Activated CD8-positive, alpha-beta memory T cell treated with anti-CD3 and anti-CD28 coated beads, Interleukin-2, amount 50 U/mL, for 1 hour (primary cell): Measurements from ENCODE around the gene CNDP2.
"Not testable (repeated sequence)": the region's sequence is repeated elsewhere in the genome, so short reads cannot be mapped to it uniquely, and the experiment has no call there.

ENCODE experiments used
- DNase-seq: peaks from one replicate; pipeline ENCODE4 v3.0.0-alpha.2; 2020; ENCODE audit errors: extremely low read depth

CNDP2 gene

DNA sequence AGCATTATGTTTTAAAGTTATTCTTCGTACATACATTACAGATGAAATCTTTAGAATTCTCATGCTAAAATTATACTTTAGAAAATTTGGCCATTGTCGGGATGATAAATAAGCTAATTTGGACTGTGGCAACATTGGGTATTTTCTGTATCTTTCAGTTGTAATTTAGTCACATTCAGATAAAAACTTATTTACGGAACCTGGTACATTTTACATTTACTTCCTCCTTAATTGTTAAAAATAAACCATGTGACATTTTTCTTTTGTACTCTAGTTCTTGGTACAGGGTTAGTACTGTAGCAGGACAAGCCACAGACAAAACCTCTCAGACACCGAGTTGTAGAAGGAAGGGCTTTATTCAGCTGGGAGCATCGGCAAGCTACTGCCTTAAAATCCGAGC, 4.2 kb downstream of the CNDP2 start:
- no peak for DNase-seq

DNA sequence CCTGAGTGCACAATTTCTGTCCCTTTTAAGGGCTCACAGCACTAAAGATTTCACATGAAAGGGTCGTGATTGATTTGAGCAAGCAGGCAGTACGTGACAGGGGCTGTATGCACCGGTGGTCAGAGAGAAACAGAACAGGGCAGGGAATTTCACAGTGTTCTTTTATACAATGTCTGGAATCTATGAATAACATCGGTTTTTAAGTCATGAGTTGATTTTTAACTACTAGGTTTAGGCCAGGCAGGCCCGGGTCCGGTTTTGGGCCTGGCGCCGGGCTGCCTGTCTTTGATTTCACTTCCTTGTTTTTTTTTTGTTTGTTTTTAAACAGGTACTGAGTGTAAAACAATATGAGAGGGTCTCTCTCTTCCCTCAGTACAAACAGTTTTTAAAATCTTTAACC, 4.6 kb downstream of the CNDP2 start:
- not testable (repeated sequence) for DNase-seq

DNA sequence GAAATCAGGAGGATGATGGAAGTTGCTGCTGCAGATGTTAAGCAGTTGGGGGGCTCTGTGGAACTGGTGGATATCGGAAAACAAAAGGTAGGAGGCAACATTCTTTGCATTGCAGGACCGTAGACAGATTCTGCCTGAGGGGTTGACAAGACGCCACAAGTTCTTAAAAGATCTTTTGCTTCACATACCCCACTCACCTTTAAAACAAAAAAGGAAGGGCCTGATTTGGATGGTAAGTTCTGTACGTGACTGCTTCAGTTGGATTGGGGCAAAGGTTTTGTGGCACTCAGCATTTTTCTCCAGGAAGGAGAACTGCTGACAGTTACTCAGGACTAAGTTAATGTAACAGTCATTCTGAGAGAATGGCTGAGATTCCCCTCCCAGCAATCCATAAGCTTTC, 5.2 kb downstream of the CNDP2 start:
- DNase-seq = no peak

DNA sequence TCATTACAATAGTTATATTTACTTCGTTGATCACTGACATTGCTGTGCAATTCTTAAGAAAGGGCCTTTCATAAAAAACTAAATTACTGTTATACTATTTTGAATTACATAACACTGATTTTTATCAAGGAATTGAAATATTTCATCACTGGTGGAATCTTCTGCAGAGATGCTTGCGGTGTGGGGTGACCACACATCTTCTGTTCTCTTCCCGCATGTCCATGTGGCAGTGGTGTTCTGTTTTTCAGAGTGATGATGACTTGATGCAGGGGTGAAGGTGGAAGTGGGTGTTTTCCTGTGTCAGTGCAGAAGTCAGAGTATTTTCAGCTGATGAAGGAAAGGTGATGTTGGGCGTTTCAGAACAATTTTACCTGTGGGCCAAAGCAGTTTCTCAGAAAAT, 7.0 kb downstream of the CNDP2 start:
- no peak for DNase-seq

DNA sequence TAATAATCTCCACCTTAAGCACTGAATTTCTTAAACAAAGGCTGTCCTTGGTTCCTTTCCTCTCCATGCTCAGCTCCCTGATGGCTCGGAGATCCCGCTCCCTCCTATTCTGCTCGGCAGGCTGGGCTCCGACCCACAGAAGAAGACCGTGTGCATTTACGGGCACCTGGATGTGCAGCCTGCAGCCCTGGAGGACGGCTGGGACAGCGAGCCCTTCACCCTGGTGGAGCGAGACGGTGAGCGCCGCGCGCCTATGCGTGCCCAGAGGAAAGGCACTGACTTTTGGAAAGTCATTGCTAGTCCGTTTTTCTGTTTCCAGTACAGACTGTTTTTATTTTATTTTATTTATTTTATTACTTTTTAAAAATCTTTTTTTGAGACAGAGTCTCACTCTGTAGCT, 9.6 kb downstream of the CNDP2 start:
- no peak for DNase-seq

DNA sequence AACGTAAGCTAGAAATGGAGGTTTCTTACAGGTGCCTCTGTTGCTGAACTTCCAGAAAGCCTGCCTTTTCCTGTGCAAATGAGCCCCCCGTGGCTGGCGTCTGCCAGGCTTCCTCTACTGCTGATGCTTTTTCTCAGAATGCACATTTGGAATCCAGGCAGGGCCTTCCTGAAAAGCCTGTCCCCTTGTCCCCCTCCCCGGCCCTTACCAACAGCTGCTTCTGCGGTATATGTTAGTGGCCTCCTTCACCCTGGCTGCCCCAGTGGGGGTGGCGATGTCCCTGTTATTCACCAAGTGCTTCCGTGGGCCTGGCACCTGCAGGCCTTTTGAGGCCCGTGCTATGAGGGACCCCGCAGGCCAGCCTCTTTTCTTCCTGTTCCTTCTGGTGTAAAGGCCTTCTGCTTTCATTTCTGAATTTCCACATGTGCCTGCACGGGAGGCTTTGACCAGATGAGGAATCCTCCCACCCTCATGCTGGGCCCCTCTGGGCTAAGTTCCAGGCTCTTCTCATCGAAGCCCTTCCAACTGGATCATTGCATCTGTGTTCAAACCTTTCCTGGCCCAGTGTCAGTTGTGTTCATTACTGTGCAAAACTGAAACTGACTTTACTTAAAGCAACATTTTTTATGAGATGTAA, 10.4 kb downstream of the CNDP2 start:
- no peak for DNase-seq

DNA sequence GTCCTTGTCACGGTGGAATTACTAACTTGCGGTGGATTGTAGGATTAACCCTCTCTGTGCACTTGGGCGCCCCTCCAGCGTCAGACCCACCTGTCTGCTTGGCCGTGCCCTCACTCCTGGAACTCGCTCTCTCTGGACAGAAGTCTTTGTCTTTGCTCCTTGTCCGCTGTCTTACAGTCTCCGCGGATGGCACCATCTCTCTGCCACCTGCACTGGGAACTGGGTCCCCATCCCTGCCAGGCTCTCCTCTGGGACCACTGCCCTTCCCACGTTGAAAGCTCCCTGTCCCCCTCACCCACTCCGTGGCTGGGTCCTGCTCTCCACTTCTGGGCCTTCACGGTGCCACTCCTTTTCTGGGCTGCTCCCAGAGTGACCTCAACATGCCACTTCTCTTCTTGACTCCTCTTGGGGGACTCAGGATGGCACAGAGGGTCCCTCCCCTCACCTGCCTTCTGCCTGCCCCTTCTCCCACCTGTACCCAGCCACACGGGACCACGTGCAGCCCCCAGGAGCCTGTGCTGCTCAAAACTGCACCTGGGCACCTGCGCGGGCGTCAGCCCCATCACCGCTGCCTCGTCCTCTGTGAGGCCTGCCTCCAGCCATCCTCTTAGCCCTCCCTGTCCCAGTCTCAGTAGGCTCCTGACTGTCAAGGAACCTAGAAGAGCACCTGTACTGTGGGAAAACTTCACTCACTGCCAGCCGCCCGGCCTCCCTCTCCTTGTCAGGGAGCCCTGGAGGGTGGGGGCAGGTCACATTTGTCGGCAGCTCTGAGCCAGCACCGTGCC, 11.1 kb downstream of the CNDP2 start:
- DNase-seq = no peak

DNA sequence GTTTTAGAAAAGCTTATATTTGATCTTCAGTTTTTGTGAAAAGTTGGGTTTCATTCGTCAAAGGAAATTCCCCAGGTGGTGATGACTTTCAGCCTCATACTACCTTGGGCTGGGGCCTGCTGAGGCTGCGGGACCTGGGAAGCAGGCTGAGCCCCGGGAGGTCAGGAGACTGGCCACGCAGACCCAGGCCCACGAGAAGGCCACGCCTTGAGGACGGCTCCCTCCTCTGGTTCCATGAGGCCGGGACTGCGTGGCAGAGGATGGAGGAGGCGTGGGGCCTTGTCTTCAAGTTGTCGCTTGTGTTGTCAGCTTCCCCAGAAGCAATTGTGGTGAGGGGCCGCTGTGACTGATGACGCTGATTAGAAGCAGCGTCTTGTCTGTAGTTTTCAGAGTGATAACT, 11.8 kb downstream of the CNDP2 start:
- no peak for DNase-seq

DNA sequence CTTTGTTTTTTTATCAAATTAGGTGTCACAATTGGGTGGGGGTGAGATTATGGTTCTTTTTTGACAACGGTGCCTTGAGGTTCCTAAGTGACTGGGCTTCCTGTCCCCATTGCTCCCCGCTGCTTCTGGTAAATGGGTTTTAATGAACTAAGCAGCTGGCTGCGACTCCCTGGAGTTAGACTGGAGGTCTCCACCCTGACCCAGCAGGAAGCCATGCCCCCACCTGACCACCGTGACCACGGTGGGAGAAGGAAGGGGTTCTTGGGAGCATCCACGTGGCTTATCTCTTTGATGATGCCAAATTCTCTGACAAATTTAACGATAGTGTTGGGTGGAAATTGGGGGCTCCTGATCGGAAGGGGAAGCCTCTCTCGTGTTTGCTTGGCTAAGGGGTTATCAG, 12.2 kb downstream of the CNDP2 start:
- no peak for DNase-seq

DNA sequence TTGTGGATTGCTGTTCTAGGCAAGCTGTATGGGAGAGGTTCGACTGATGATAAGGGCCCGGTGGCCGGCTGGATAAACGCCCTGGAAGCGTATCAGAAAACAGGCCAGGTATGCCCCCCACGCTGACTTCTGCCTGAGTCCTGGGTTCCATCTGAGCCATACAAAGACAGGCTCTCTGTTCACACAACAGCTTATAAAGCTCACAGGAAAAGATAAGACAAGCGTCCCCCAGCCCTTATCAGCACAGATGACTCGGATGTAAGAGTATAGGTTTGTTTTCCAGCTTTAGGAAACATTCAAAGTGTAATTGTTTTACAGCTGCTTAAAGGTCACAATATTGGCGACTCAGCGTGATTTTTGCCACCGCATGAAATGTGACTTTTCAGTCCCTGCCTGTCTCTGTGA, 12.7 kb downstream of the CNDP2 start:
- no peak for DNase-seq

DNA sequence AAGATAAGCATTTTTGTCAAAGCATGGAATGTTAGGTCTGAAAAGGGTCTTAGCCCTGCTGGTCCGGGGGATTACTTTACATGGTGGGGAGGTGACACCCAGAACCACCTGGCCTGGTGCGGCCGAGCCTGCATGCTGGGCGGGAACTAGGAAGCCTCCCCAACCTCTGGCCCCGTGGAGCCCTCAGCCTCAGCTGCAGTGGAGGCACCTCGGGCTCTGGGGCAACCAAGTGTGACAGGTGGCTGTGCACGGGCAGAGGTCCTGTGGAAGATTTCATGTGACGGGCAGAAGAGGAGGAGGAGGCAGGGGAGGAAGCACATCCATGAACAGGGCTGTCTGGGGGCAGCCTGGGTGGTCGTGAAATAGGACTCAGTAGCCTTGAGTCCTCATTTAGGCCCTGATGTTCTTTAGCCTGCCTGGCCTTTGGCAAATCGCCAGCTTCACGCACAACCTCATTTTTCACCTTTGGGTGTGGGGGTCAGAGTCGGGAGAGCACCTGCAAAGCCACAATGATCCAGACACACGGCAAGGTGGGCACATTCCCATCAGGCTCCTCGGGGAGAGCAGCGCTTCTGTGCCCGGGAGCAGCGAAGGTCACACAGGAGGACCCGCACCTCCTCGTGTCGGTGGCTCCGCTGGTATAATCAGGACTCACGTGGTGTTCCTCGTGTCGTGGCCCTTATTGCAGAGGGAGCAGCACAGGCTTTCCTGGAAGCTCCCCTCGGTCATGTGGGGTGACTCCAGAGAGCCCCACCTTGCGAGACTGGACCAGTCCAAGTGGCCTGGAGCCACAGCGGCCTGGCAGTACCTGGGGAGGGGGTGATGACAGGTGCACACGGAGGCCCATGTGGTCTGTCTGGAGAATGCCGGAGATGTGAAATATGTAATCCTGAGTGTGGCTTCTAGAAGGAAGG, 13.9 kb downstream of the CNDP2 start:
- DNase-seq = no peak

DNA sequence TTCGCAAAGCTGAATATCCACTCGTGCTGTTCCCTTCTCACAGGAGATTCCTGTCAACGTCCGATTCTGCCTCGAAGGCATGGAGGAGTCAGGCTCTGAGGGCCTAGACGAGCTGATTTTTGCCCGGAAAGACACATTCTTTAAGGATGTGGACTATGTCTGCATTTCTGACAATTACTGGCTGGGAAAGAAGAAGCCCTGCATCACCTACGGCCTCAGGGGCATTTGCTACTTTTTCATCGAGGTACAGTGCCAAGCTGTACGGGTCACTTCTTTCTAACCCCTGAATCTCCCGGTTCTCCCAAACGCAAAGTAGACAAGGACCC, 14.6 kb downstream of the CNDP2 start:
- DNase-seq = no peak

DNA sequence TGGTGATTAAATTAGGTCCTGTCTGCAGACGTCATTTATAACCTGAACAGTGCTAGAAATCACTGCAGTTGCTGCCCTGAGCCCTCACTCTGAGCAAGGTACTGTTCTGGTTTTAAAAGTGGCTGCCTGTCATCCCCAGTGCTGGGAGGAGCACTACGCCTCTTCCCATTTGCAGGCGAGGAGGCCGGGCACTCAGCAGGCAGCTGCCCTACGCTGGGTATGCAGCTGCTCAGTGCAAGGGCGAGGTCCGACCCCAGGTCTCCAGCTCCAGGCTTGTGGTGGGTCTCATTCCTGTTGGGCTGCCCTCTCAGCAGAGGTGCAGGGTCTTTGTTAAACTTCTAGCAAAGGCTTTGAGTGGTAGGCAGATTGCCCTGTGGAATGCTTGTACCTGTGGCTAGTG, 15.7 kb downstream of the CNDP2 start:
- no peak for DNase-seq

DNA sequence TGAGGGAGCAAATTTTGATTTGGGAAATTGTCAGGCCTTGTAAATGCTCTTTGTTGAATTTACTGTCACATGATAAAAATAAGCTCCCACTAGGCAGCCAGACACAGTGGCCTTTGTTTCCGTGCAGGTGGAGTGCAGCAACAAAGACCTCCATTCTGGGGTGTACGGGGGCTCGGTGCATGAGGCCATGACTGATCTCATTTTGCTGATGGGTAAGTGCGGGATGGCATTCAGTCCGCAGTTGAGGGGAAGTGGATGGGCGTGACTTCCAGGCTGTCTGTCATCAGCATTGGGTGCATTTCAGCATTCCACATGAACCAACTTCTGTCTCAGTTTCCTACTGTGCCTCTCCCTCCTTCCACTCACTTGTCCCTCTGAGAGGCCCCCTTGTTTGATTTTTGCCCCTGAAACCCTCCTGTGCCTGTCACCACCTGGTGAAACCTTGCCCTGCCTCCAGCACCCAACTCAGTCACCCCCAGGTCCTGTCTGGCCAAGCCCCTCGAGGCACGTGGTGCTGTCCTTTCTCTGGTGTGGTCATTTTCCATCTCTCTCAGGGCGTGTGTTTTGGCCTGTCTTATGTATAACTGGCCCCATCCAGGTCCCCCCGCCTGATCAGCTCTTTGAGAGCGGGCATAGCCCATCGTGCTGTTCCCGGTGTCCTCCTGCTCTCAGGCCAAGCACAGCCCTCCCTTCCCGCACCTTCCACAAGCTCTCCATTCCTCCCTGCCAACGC, 16.3 kb downstream of the CNDP2 start:
- no peak for DNase-seq

DNA sequence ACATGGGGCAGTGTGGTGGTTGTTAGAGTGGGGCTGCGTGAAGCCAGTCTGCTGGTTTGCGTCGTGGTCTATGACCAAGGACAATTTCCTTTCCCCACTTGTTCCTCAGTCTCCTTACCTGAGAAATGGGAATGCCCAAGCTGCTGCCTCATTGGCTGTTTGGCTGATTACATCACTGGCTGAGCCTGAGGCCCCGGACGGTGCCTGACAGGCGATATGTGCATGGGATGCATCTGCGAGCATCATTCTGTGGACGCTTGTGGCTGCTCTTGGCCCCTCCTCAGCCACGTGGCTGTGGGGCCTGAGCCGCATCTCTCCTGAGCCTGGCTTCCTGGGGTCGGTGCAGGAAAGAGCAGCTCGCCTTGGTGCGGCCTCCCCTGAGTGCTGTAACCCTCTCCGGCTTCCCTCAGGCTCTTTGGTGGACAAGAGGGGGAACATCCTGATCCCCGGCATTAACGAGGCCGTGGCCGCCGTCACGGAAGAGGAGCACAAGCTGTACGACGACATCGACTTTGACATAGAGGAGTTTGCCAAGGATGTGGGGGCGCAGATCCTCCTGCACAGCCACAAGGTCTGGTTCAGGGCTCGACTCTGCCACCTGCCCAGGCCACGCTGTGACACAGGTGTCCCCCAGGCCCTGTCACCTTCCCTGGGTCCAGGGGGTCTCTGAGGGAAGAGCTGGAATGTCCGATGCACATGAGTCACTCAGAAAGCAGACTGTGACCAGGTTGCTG, 17.2 kb downstream of the CNDP2 start:
- no peak for DNase-seq

DNA sequence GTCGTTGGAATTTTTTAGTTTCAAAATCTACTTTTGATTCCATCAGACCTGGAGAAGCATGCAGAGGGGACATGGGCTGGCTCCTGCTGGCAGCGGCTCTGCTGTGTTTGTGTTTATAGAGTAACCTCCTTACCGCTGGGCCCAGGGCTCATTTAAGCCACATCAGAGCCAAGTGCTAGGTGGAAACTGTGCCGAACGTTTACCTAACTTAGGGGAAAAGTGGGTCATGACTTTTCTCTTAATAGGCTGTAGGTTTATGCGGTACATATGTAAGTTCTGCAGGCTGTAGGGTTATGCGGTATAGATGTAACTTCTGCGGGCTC, 17.7 kb downstream of the CNDP2 start:
- DNase-seq = no peak

DNA sequence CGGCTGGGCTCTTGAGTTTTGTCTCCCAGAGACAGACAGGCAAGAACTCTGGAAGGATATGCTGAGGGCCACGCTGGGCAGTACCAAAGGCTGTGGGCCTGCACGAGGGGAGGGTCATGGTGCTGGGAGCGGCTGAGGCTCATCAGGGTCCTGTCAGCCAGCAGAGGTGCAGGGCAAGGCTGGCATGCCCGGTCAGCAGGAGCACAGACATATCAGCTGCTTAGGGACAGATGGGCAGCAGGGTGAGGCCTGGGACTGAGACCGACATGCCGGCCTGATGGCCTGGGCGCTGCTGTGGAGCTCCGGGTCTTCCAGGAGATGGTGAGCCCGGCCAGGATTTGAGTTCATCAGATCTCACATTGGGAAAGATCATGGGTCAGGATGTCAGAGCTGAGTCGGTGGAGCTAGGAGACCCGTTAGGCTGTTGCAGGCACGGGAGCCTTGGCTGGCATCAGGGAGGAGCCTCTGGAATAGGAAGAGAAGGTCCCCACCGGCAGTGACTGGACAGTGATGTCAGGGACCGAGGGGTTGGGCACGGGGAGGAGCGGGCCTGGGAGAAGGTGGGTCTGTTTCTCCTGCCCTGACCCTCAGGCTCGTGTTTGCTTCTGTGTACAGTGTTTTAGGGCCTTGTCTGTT, 18.8 kb downstream of the CNDP2 start:
- DNase-seq = no peak

DNA sequence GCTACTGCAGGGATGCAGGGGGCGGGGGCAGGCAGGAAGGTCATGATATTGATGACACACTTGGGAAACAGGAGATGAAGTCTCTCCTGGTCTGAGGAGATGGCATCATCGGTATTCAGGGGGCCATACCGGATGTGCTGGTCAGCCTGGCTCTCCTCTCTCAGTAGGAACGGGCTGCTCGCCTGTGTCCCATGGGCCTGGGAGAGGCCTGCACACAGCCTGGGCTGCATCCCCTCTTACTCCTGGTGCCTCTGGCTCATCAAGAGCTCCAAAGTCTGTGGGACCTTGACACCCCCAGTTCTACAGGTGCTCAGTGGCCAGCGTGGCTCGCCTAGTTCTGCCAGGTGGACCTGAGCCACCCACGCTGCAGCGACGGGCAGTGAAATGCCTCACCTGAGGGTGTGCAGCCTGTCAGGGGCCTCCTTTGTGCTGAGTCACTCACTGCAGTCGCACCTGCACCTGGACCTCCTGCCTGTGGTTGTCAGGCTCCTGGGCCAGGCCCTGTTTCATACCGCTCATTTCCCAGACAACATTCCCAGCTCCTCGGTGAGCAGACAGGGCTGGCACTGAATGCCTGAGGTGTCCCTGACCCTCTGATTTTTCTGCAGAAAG, 19.6 kb downstream of the CNDP2 start:
- no peak for DNase-seq

DNA sequence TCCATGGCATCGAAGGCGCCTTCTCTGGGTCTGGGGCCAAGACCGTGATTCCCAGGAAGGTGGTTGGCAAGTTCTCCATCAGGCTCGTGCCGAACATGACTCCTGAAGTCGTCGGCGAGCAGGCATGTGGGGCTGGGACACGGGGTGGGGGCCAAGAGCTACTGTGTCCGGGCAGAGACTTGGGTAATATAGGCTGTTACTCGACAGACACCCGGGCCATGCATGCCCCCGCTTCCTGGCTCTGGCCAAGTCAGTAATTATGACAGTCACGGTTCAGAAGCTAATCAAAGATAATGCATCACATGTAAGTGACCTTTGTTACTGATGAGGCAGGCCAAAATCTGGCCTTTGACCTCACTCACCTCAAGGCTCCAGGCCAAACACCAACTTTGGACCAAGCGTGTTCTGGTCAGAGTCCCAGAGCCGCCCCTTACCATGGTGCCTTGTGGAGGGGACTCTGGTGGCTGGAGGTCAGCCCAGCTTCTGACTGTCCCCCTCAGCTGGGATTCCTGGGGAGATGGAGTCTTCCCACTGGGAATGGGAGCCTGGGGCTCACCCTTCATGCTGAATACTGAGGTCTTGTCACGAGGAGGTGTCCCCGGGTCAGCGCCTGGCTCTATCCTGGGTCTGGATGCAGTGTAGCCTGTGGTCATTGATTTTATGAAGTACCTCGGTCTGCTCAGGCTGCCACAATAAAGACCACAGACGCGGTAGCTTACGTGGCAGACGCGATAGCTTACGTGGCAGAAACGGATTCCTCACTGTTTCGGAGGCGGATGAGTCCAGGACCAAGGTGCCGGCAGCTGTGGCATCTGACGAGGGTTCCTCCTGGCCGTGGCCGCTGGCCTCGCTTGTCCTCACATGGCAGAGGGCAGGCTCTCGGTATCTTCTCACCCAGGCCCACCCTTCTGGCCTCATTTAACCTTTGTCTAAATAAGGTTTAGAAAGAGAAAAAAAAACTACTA, 20.4 kb downstream of the CNDP2 start:
- no peak for DNase-seq

DNA sequence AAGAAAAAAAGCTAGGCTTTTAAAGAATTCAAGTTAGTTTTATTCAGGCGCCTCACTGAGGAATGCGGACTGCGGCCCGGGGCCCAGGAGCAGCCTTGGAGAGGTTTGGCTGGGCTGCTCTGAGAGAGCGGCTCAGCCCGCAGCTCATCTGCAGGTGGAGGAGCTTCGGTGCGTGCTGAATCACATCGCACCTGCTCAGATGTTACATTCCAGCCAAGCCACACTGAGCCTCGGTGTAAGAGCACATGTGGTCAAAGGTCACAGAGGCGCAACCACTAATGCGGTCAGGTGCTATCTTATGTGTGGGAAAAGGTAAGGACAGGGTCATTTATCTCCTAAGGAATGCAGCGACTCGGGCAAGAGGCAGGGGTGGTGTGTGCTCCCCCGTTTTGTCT, 21.1 kb downstream of the CNDP2 start:
- DNase-seq = no peak
